GM12878 (cell line): ENCODE measurements around the gene TMEM135. TPM values are rescaled to one million over a fixed set of nuclear protein-coding genes. Genes with fewer than 3 reads are reported as not detected.

Source experiments
- ATAC-seq: fragments of 200-7000 bp; cut with Tn5 transposase; 3 replicates; pipeline ENCODE4 v1.9.1; 2020; ENCODE audit warnings: mild to moderate bottlenecking, moderate library complexity
- BruUV-seq: library from RNA; stranded (reverse); fragments of 400-500 nt; replicated peaks from 2 replicates; lab custom pipeline; 2021; lab: Mats Ljungman, UMichigan
- CTCF ChIA-PET: fragments of 300-600 bp; sonication (Branson Sonifier 250); formaldehyde crosslinking; extraction: SDS; loops from one replicate; lab custom pipeline; 2021; ENCODE audit warnings: inconsistent platforms; lab: Yijun Ruan, JAX
- POLR2A ChIA-PET: fragments of 350-600 bp; formaldehyde crosslinking; extraction: SDS; loops from one replicate; lab custom pipeline; 2021; ENCODE audit warnings: inconsistent platforms; lab: Charles Lee
- RAD21 ChIA-PET: fragments of 300-600 bp; sonication (Branson Sonifier 250); formaldehyde crosslinking; loops from one replicate; lab custom pipeline; 2023; ENCODE audit warnings: antibody characterized with exemption; ENCODE audit not compliant: unreplicated experiment; lab: Charles Lee
- SMC1A ChIA-PET: fragments of 300-600 bp; sonication (Branson Sonifier 250); formaldehyde crosslinking; loops from one replicate; lab custom pipeline; 2023; ENCODE audit not compliant: unreplicated experiment, uncharacterized antibody; lab: Charles Lee
- DNase-seq: peaks from one replicate; pipeline ENCODE4 v3.0.0-alpha.2; 2011; ENCODE audit warnings: low read depth, low spot score
- FAIRE-seq: peaks from 3 replicates; lab custom pipeline; 2011; peaks lifted over from hg19 to GRCh38; lab: Jason Lieb, UNC
- H2AFZ ChIP-seq: 2 replicates; pipeline ENCODE4 v1.6.0; 2011; ENCODE audit warnings: low read depth, low read length, control low read depth; ENCODE audit not compliant: control insufficient read depth
- H3K27ac ChIP-seq: 2 replicates; pipeline ENCODE4 v1.5.1; 2011; ENCODE audit warnings: control low read depth; ENCODE audit not compliant: control insufficient read depth, insufficient read depth
- H3K27me3 ChIP-seq, 2 experiments: replicated peaks in 1 of 2; 2 replicates each; pipeline versions ENCODE4 v1.6.0 to v1.6.1; 2011; ENCODE audit warnings: low read length in 1 of 2; ENCODE audit not compliant: control insufficient read depth in 2 of 2, insufficient read depth in 2 of 2
- H3K36me3 ChIP-seq, 2 experiments: 2 replicates each; pipeline ENCODE4 v1.5.1; 2011; ENCODE audit warnings: low read length in 1 of 2; ENCODE audit not compliant: control insufficient read depth in 2 of 2, insufficient read depth in 2 of 2
- H3K4me1 ChIP-seq: 2 replicates; pipeline ENCODE4 v1.6.1; 2011; ENCODE audit warnings: mild to moderate bottlenecking, low read length, moderate library complexity, mixed read lengths; ENCODE audit not compliant: control insufficient read depth, insufficient read depth
- H3K4me2 ChIP-seq: 2 replicates; pipeline ENCODE4 v1.6.0; 2011; ENCODE audit warnings: control low read depth; ENCODE audit not compliant: control insufficient read depth, insufficient read depth
- H3K4me3 ChIP-seq: fragments of 200-600 bp; sonication (generic); 2 replicates; pipeline ENCODE4 v1.5.1; 2016
- H3K79me2 ChIP-seq: 2 replicates; pipeline ENCODE4 v1.6.0; 2011; ENCODE audit warnings: low read length; ENCODE audit not compliant: control insufficient read depth, insufficient read depth
- H3K9ac ChIP-seq: 2 replicates; pipeline ENCODE4 v1.8.0; 2011; ENCODE audit warnings: low read length, control low read depth, mixed read lengths; ENCODE audit not compliant: control insufficient read depth, insufficient read depth
- H3K9me3 ChIP-seq: replicated peaks from 3 replicates; pipeline ENCODE4 v1.5.1; 2011; ENCODE audit warnings: mild to moderate bottlenecking, low read length; ENCODE audit not compliant: control insufficient read depth, insufficient read depth
- H4K20me1 ChIP-seq: 2 replicates; pipeline ENCODE4 v1.6.0; 2011; ENCODE audit not compliant: control insufficient read depth, insufficient read depth
- ASH2L ChIP-seq: fragments of 300-600, 200-600 bp; sonication (generic); IDR thresholded peaks from 2 replicates; pipeline ENCODE4 v1.6.1; 2017; ENCODE audit warnings: low read depth, mild to moderate bottlenecking, borderline replicate concordance
- CEBPZ ChIP-seq: fragments of 150-350 bp; IDR thresholded peaks from 2 replicates; pipeline ENCODE4 v1.6.1; 2016; ENCODE audit warnings: low read depth, low read length
- CREM ChIP-seq: IDR thresholded peaks from 2 replicates; pipeline ENCODE4 v1.6.1; 2014; ENCODE audit warnings: antibody characterized with exemption, low read depth
- KLF5 ChIP-seq: fragments of 450-650 bp; IDR thresholded peaks from 2 replicates; pipeline ENCODE4 v1.6.1; 2014; ENCODE audit warnings: mild to moderate bottlenecking; ENCODE audit not compliant: partially characterized antibody
- MLLT1 ChIP-seq: fragments of 450-650 bp; IDR thresholded peaks from 2 replicates; pipeline ENCODE4 v1.6.1; 2016; ENCODE audit warnings: mild to moderate bottlenecking
- NFIC ChIP-seq: IDR thresholded peaks from 2 replicates; pipeline ENCODE4 v1.6.1; 2012; ENCODE audit warnings: low read depth, mild to moderate bottlenecking, inconsistent platforms, low read length, moderate library complexity
- NKRF ChIP-seq: fragments of 450-650 bp; conservative IDR thresholded peaks from 2 replicates; pipeline ENCODE4 v1.6.1; 2017; ENCODE audit warnings: mild to moderate bottlenecking, moderate library complexity
- PBX3 ChIP-seq: IDR thresholded peaks from 2 replicates; pipeline ENCODE4 v1.6.1; 2011; ENCODE audit warnings: mild to moderate bottlenecking, low read depth, low read length, moderate library complexity; ENCODE audit not compliant: insufficient replicate concordance
- SIN3A ChIP-seq: IDR thresholded peaks from 2 replicates; pipeline ENCODE4 v1.6.1; 2012; ENCODE audit warnings: low read depth, low read length, improper control_type of control experiment
- TCF3 ChIP-seq: IDR thresholded peaks from 2 replicates; pipeline ENCODE4 v1.6.1; 2012; ENCODE audit warnings: low read depth, mild to moderate bottlenecking, low read length, borderline replicate concordance; ENCODE audit not compliant: insufficient read depth
- ZBTB11 ChIP-seq: fragments of 450-650 bp; formaldehyde crosslinking; IDR thresholded peaks from 2 replicates; pipeline ENCODE4 v1.5.0; 2022; ENCODE audit warnings: mild to moderate bottlenecking, missing genetic modification characterization
- WGBS: methylation state at CpG from one replicate; pipeline ENCODE4 v1.1.6; 2016; ENCODE audit warnings: low lambda C conversion rate; ENCODE audit not compliant: insufficient replicate concordance, insufficient coverage; ENCODE audit errors: missing lambda C conversion rate; 5-methylcytosine and 5-hydroxymethylcytosine counted together
- in situ Hi-C: fragments of 300-500 bp; cut with MboI; formaldehyde crosslinking; loops from 9 replicates; pipeline ENCODE4 v1.14.3; 2018; ENCODE audit warnings: mixed read lengths
- intact Hi-C: fragments of 100-400 bp; cut with micrococcal nuclease; formaldehyde crosslinking; loops from one replicate; pipeline ENCODE4 v1.14.2; 2022; ENCODE audit not compliant: unreplicated experiment
- polyA plus RNA-seq, 11 experiments: library from polyadenylated mRNA; depleted of rRNA in 4 of 11; unstranded in 6 of 11; stranded (reverse) in 5 of 11; fragments of >200 nt; fragmentation: Nextera tagmentation in 4 of 11; fragmentation: Illumina TruSeq in 1 of 11; extraction: Ambion mirVana in 4 of 11; extraction: Trizol in 1 of 11; gene quantifications; 1 replicate in 1 of 11; 2 replicates in 10 of 11; pipeline versions ENCODE4 v1.2.1 to v1.2.3, GENCODE V29; 2011 to 2016; ENCODE audit warnings: inconsistent platforms in 2 of 11, missing spikeins in 2 of 11, low read depth in 1 of 11
- total RNA-seq, 4 experiments: library from RNA; depleted of rRNA in 3 of 4; stranded (reverse); fragments of >200 nt in 3 of 4; fragmentation: Illumina TruSeq in 1 of 4; extraction: Trizol in 1 of 4; gene quantifications; 2 replicates each; pipeline versions ENCODE4 v1.2.1 to v1.2.3, GENCODE V29; 2013 to 2021

TMEM135 gene
- total and polyA plus RNA-seq, 10 of the 15 experiments (the other 5 are each of a cell fraction or from before 2014, with no cell fraction given): 7.2 to 117 (median 12.9) TPM

- in situ Hi-C loops: no loop called here
- Histone ChIP-seq H3K4me1 (no peaks in the 10 kb centered on the region), H3K9ac (no peak overlapping the region), H3K79me2 (no peaks in the 10 kb centered on the region), H4K20me1 (no peaks in the 10 kb centered on the region), H3K9me3 (no peaks in the 10 kb centered on the region), H3K27me3 (no peaks in the 10 kb centered on the region; a peak in 1 of 4 replicates), H2AFZ (no peak overlapping the region), H3K4me3 (no peak overlapping the region), H3K4me2 (no peak overlapping the region), H3K36me3 (no peaks in the 10 kb centered on the region), H3K27ac (no peak overlapping the region)
- ChIA-PET SMC1A (no interaction called here), RAD21 (no interaction called here), CTCF (interaction anchor here (1.0 kb wide), 1 partner anchor 50 kb away, joined by 4 read pairs; no protein-coding TSS in a partner anchor), POLR2A (no interaction called here)
- no peak for FAIRE-seq
- no TSS peak for BruUV-seq
- WGBS: 23% methylated on average over 4 of the region's 4 CpGs
- no peak for ATAC-seq
- intact Hi-C loops: no loop called here
- DNase-seq: no peak
- TF ChIP-seq MLLT1: no peak
- no peak for TF ChIP-seq ZBTB11 (CRISPR knock-in tag)
- TF ChIP-seq CEBPZ: no peak
- no peak for TF ChIP-seq TCF3
- no peak for TF ChIP-seq SIN3A
- TF ChIP-seq ASH2L: no peak
- TF ChIP-seq KLF5: no peak
- no peak for TF ChIP-seq PBX3
- TF ChIP-seq NKRF: no peak
- no peak for TF ChIP-seq CREM
- no peak for TF ChIP-seq NFIC
Measured at GRCh38 chr11:86988351-86988881, 49.3 kb upstream of the TMEM135 start.
